ENCODE measurements around the gene MN1. TPM values are rescaled to one million over a fixed set of nuclear protein-coding genes. Genes with fewer than 3 reads are reported as not detected.
A peak's percentile ranks its signal among the peaks of the same experiment; 100 is the strongest.

The MN1 gene
- polyA plus RNA-seq, 1 experiment, result 1.3 TPM

GRCh38 chr22:27751277-27752070 is 50.1 kb downstream of the MN1 start:
- peaks cover 1% of the 10 kb centered on the region; the same call in 1 of the 2 replicates for H3K27me3 ChIP-seq (ENCODE audit: control insufficient read depth, insufficient read depth, low read length)
- ChIA-PET CTCF (interaction anchor here (0.6 kb wide), 1 partner anchor 251 kb away, joined by 4 read pairs; no protein-coding TSS in a partner anchor), POLR2A (no interaction called here)
- peaks cover 1% of the 10 kb centered on the region; the same call in 1 of the 2 replicates for H3K36me3 ChIP-seq (ENCODE audit: control insufficient read depth, insufficient read depth, low read length)
- no peak overlapping the region for H3K4me3 ChIP-seq (ENCODE audit: low read depth, low read length)
- no peak for DNase-seq (ENCODE audit: low read depth)
- no peak for TF ChIP-seq CTCF (IDR thresholded peaks at IDR 0.05; ENCODE audit: insufficient read depth, low read depth, low read length)

GRCh38 chr22:27750584-27751265 is 50.8 kb downstream of the MN1 start:
- ChIA-PET POLR2A (no interaction called here), CTCF (no interaction called here)
- Histone ChIP-seq H3K4me3 (ENCODE audit: low read depth, low read length) (no peak overlapping the region), H3K27me3 (ENCODE audit: control insufficient read depth, insufficient read depth, low read length) (peaks cover 2% of the 10 kb centered on the region; the same call in 1 of the 2 replicates), H3K36me3 (ENCODE audit: control insufficient read depth, insufficient read depth, low read length) (peaks cover 1% of the 10 kb centered on the region; the same call in 1 of the 2 replicates)
- no peak for DNase-seq (ENCODE audit: low read depth)
- TF ChIP-seq CTCF (IDR thresholded peaks at IDR 0.05; ENCODE audit: insufficient read depth, low read depth, low read length), result no peak

- ChIA-PET POLR2A (no interaction called here), CTCF (no interaction called here)
- TF ChIP-seq CTCF (IDR thresholded peaks at IDR 0.05; ENCODE audit: insufficient read depth, low read depth, low read length), result no peak
- DNase-seq (ENCODE audit: low read depth), result no peak
- H3K36me3 ChIP-seq (ENCODE audit: control insufficient read depth, insufficient read depth, low read length), result peaks cover 1% of the 10 kb centered on the region; the same call in 1 of the 2 replicates
- peaks cover 2% of the 10 kb centered on the region; the same call in 1 of the 2 replicates for H3K27me3 ChIP-seq (ENCODE audit: control insufficient read depth, insufficient read depth, low read length)
- H3K4me3 ChIP-seq (ENCODE audit: low read depth, low read length), result no peak overlapping the region
Observed at GRCh38 chr22:27749597-27750225, 51.8 kb downstream of the MN1 start.

DNA sequence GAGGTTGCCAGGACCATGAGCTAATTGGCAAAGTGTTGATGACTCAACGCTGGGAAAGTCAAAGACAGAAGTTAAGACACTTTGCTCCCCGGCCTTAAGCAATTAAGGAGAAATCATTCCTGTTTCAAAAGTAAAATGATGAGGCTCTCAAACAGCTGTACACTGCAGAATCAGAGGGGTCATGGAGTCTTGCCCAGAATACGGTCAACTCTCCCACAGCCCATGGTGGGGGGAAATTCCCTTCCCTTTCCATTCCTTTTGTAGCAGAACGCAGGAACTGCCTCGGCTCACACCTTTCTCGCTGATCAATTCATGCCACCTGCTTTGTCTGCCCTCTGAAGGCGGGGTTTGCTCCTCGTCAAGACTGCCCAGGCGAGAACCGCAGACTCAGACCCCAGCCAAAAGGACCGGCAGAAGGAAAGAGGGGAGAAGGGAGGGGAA is 52.8 kb downstream of the MN1 start:
- POLR2A ChIA-PET, result no interaction called here
- Histone ChIP-seq H3K27me3 (ENCODE audit: control insufficient read depth, insufficient read depth, low read length) (peaks cover 2% of the 10 kb centered on the region; the same call in 1 of the 2 replicates), H3K4me3 (ENCODE audit: low read depth, low read length) (peak overlapping the region; percentile 7; the same call in 1 of the 2 replicates), H3K36me3 (ENCODE audit: control insufficient read depth, insufficient read depth, low read length) (peaks cover 1% of the 10 kb centered on the region; the same call in 1 of the 2 replicates)
- CTCF ChIA-PET, result interaction anchor here (0.9 kb wide), 1 partner anchor 10 kb away, joined by 3 read pairs; no protein-coding TSS in a partner anchor
- no peak for TF ChIP-seq CTCF (IDR thresholded peaks at IDR 0.05; ENCODE audit: insufficient read depth, low read depth, low read length)
- peak; percentile 49 for DNase-seq (ENCODE audit: low read depth)

Measured in BJ (cell line).